Kidney (tissue), 14 donors: ENCODE results near the gene MAPKAPK2. TPM values are rescaled to one million over a fixed set of nuclear protein-coding genes. Genes with fewer than 3 reads are reported as not detected.
A peak's percentile ranks its signal among the peaks of the same experiment; 100 is the strongest.
"Not testable (repeated sequence)": the region's sequence is repeated elsewhere in the genome, so short reads cannot be mapped to it uniquely, and the experiment has no call there.

Experiments used
- DNase-seq, 5 donors: peaks; one replicate each; pipeline ENCODE4 v3.0.0-alpha.2; 2013 to 2020
- FAIRE-seq: peaks from 2 replicates; lab custom pipeline; 2012; peaks lifted over from hg19 to GRCh38; lab: Jason Lieb, UNC
- H3K27ac ChIP-seq, 2 donors: one replicate each; pipeline ENCODE4 v1.7.0; 2013; ENCODE audit warnings: low read depth in 2 of 2, low read length in 2 of 2, inconsistent platforms in 1 of 2
- H3K27me3 ChIP-seq: one replicate; pipeline ENCODE4 v1.7.1; 2013; ENCODE audit warnings: low read length, inconsistent platforms; ENCODE audit not compliant: control insufficient read depth, insufficient read depth
- H3K36me3 ChIP-seq, 3 donors: one replicate each; pipeline versions ENCODE4 v1.7.0 to v1.7.1; 2013; ENCODE audit warnings: low read length in 3 of 3, control low read depth in 1 of 3, inconsistent platforms in 1 of 3; ENCODE audit not compliant: insufficient read depth in 3 of 3, control insufficient read depth in 2 of 3
- H3K4me1 ChIP-seq, 3 donors: one replicate each; pipeline versions ENCODE4 v1.7.0 to v1.7.1; 2013; ENCODE audit warnings: low read length in 3 of 3, inconsistent platforms in 1 of 3, low read depth in 1 of 3; ENCODE audit not compliant: control insufficient read depth in 2 of 3, insufficient read depth in 2 of 3
- H3K4me3 ChIP-seq, 3 donors: one replicate each; pipeline versions ENCODE4 v1.7.0 to v1.8.1; 2013; ENCODE audit warnings: low read length in 3 of 3, control low read depth in 1 of 3, inconsistent platforms in 1 of 3
- H3K9ac ChIP-seq, 3 donors: one replicate each; pipeline versions ENCODE4 v1.7.0 to v1.7.1; 2013; ENCODE audit warnings: low read length in 3 of 3, control low read depth in 1 of 3, inconsistent platforms in 1 of 3
- H3K9me3 ChIP-seq, 3 donors: one replicate each; pipeline versions ENCODE4 v1.7.0 to v1.7.1; 2013; ENCODE audit warnings: low read length in 3 of 3, control low read depth in 1 of 3, inconsistent platforms in 1 of 3; ENCODE audit not compliant: control insufficient read depth in 2 of 3, insufficient read depth in 1 of 3
- CTCF ChIP-seq: IDR thresholded peaks from 3 replicates; pipeline ENCODE4 v1.5.1; 2012; ENCODE audit warnings: mild to moderate bottlenecking, moderate library complexity, borderline replicate concordance; ENCODE audit not compliant: insufficient read depth; ENCODE audit errors: extremely low read depth
- intact Hi-C: fragments of 100-400 bp; cut with DNase I; formaldehyde crosslinking; loops from one replicate; pipeline ENCODE4 v1.11.1; 2022
- polyA plus RNA-seq: library from polyadenylated mRNA; stranded (reverse); fragments of 350-450 nt; fragmentation: Illumina TruSeq; extraction: RNeasy Lipid Tissue Mini Kit (QIAGEN cat#74804); gene quantifications from one replicate; pipeline ENCODE4 v1.2.3, GENCODE V29; 2014; ENCODE audit warnings: low read depth, low replicate concordance; ENCODE audit not compliant: insufficient read depth
- total RNA-seq: library from RNA; stranded (reverse); fragmentation: NEBNext Ultra II Directional; extraction: Animal tissue kit (Norgen Biotek cat#: 25700); gene quantifications from one replicate; pipeline ENCODE4 v1.2.1, GENCODE V29; 2021
- donor health status: control.
- donor health status: control.
- donor health status: control.
- donor health status: control.
- donor health status: control.
- donor health status: DM: yes; HTN: yes; CAD: no.
- donor health status: Normal renal cell carcinoma (clear cell type).

Gene MAPKAPK2
- total and polyA plus RNA-seq, 2 donors from 2014 or later, result 84.5 to 113 TPM

- H3K27ac ChIP-seq, result peak overlapping the region; percentile 76 to 85
- intact Hi-C loops, result no loop called here
Measured at GRCh38 chr1:206635978-206636345, 48.7 kb upstream of the MAPKAPK2 start.

GRCh38 chr1:206636671-206637070 lies 48.0 kb upstream of the MAPKAPK2 start:
- Histone ChIP-seq H3K27ac (no peak overlapping the region), H3K36me3 (no peaks in the 10 kb centered on the region), H3K4me1 (peaks cover 0 to 11% (median 6%) of the 10 kb centered on the region in 3 donors), H3K4me3 (peak overlapping the region in 1 of 3 donors; percentile 79), H3K9ac (no peak overlapping the region), H3K9me3 (no peaks in the 10 kb centered on the region), H3K27me3 (no peaks in the 10 kb centered on the region)
- no peak for TF ChIP-seq CTCF
- intact Hi-C loops, result no loop called here
- FAIRE-seq (no peak), DNase-seq (no peak)

More at GRCh38 chr1:206635978-206636345, 48.7 kb upstream of the MAPKAPK2 start:
- TF ChIP-seq CTCF, result no peak
- H3K36me3 ChIP-seq, result no peaks in the 10 kb centered on the region
- FAIRE-seq (no peak), DNase-seq (no peak)
- H3K27me3 ChIP-seq, result no peaks in the 10 kb centered on the region
- peak overlapping the region; percentile 42 to 68 (median 43) for H3K9ac ChIP-seq
- H3K9me3 ChIP-seq, result no peaks in the 10 kb centered on the region
- H3K4me1 ChIP-seq, result peaks cover 0 to 11% (median 6%) of the 10 kb centered on the region in 3 donors
- H3K4me3 ChIP-seq, result peak overlapping the region; percentile 40 to 79 (median 54)

- Histone ChIP-seq H3K27me3 (no peaks in the 10 kb centered on the region), H3K4me1 (peaks cover 0 to 11% (median 6%) of the 10 kb centered on the region in 3 donors), H3K4me3 (no peak overlapping the region), H3K9me3 (no peaks in the 10 kb centered on the region), H3K9ac (no peak overlapping the region), H3K36me3 (no peaks in the 10 kb centered on the region), H3K27ac (no peak overlapping the region)
- DNase-seq (no peak), FAIRE-seq (no peak)
- no peak for TF ChIP-seq CTCF
- intact Hi-C loops, result no loop called here
Measured at GRCh38 chr1:206637605-206638004, 47.1 kb upstream of the MAPKAPK2 start.

- H3K4me1 ChIP-seq, H3K9ac ChIP-seq, H3K4me3 ChIP-seq, H3K27me3 ChIP-seq, DNase-seq, H3K27ac ChIP-seq, intact Hi-C loops, H3K9me3 ChIP-seq, FAIRE-seq, H3K36me3 ChIP-seq: not testable (repeated sequence)
Measured at GRCh38 chr1:206642074-206642473, 42.6 kb upstream of the MAPKAPK2 start.
